ENCODE results near the gene FADS6. TPM values are rescaled to one million over a fixed set of nuclear protein-coding genes. Genes with fewer than 3 reads are reported as not detected.

FADS6 gene
- total RNA-seq, 1 donor from 2014 or later = 0.82 TPM

GRCh38 chr17:74860872-74861661, 32.4 kb downstream of the FADS6 start:
- no peak for DNase-seq (ENCODE audit: extremely low spot score, unreplicated experiment)
- Mint-ChIP-seq H3K36me3 (peaks cover 5% of the 10 kb centered on the region), H3K27me3 (peaks cover 62% of the 10 kb centered on the region), H3K9me3 (no peaks in the 10 kb centered on the region), H3K27ac (no peak overlapping the region), H3K4me1 (ENCODE audit: unreplicated experiment) (peaks cover 6% of the 10 kb centered on the region), H3K4me3 (peak overlapping the region; percentile 25)
- TF ChIP-seq CTCF (conservative IDR thresholded peaks at IDR 0.05) = no peak

DNA sequence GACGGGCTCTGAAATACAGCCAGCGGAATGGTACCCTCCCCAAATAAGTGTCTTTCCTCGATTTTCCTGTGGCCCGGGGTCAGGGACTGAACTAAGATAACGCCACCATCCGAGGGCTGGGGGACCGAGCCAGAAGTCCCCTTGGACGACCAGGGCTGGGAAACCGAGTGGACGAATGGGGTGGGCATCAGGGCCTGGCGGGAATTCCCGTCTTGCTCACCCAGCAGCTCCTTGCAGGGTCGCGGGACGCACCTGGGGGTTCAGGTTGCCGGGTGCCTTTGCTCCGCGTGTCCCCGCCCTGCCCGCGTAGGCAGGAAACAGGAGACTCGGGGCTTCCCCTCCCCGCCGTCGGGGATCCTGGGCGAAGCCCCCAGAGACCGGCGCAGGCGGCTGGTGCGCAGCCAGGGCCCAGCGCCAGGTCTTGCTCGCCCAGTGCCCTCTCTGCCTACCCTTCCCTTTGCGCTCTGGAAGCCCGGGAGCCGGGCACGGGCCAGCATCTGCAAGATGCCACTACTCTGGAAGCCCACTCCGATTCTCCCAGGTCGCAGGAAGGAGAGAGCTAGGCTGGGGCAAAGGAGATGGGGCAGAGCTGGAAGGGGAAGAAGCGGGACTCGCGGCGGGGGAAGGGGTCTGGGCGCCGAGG, 33.1 kb downstream of the FADS6 start:
- Mint-ChIP-seq H3K9me3 (no peaks in the 10 kb centered on the region), H3K27ac (no peak overlapping the region)

GRCh38 chr17:74859459-74860228, 33.8 kb downstream of the FADS6 start, which contains the start of gene GRIN2C:
GRIN2C (minus strand) TSS chr17:74859885; CDS start chr17:74855092, 4,793 bp downstream.
- peaks cover under 1% of the 10 kb centered on the region for H3K4me1 Mint-ChIP-seq (ENCODE audit: unreplicated experiment)
- no peak for DNase-seq (ENCODE audit: extremely low spot score, unreplicated experiment)
- peak within 1 kb of the TSS; percentile 71 for H3K4me3 Mint-ChIP-seq
- peaks cover 5% of the 10 kb centered on the region for H3K36me3 Mint-ChIP-seq
- H3K9me3 Mint-ChIP-seq = no peaks in the 10 kb centered on the region
- peaks cover 73% of the 10 kb centered on the region for H3K27me3 Mint-ChIP-seq
- H3K27ac Mint-ChIP-seq = peak within 1 kb of the TSS; percentile 34
- TF ChIP-seq CTCF (conservative IDR thresholded peaks at IDR 0.05) = peak; percentile 74

More for the DNA sequence above, 33.1 kb downstream of the FADS6 start:
- Mint-ChIP-seq H3K4me3 (peak overlapping the region; percentile 71), H3K27me3 (peaks cover 69% of the 10 kb centered on the region), H3K4me1 (ENCODE audit: unreplicated experiment) (peaks cover 6% of the 10 kb centered on the region), H3K36me3 (peaks cover 5% of the 10 kb centered on the region)
- no peak for DNase-seq (ENCODE audit: extremely low spot score, unreplicated experiment)
- no peak for TF ChIP-seq CTCF (conservative IDR thresholded peaks at IDR 0.05)

- no peaks in the 10 kb centered on the region for H3K4me1 Mint-ChIP-seq (ENCODE audit: unreplicated experiment)
- H3K27ac Mint-ChIP-seq = peak overlapping the region; percentile 34
- peak overlapping the region; percentile 65 for H3K4me3 Mint-ChIP-seq
- DNase-seq (ENCODE audit: extremely low spot score, unreplicated experiment) = no peak
- peaks cover 5% of the 10 kb centered on the region for H3K36me3 Mint-ChIP-seq
- no peak for TF ChIP-seq CTCF (conservative IDR thresholded peaks at IDR 0.05)
- no peaks in the 10 kb centered on the region for H3K9me3 Mint-ChIP-seq
- peaks cover 81% of the 10 kb centered on the region for H3K27me3 Mint-ChIP-seq
Observed at GRCh38 chr17:74858672-74859458, 34.6 kb downstream of the FADS6 start.

DNA sequence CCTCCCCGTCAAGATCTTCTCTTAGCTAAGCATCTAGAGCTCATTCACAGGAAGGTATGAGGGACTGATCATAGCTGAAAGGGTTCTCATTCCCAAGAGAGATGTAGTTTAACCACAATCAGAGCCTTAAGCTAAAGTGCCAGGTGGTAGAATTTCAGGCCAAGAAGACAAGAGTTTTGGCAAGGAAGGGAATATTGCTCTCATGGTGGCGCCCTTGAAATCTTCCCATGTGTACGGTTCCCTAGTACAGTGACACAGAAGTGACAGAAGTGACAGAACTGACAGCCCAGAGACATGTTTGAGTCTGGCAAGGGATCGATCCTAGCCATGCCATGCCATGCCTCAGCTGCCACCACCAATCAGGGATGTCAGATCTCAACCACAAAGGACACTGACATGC, 36.2 kb downstream of the FADS6 start:
- Mint-ChIP-seq H3K27me3 (peaks cover 86% of the 10 kb centered on the region), H3K9me3 (no peaks in the 10 kb centered on the region), H3K4me1 (ENCODE audit: unreplicated experiment) (peaks cover 6% of the 10 kb centered on the region), H3K4me3 (no peak overlapping the region), H3K27ac (no peak overlapping the region), H3K36me3 (no peaks in the 10 kb centered on the region)
- no peak for TF ChIP-seq CTCF (conservative IDR thresholded peaks at IDR 0.05)
- DNase-seq (ENCODE audit: extremely low spot score, unreplicated experiment) = no peak
